ENCODE data around the gene NRXN2. TPM values are rescaled to one million over a fixed set of nuclear protein-coding genes. Genes with fewer than 3 reads are reported as not detected.

NRXN2 gene
- total RNA-seq, 1 donor from 2014 or later = not detected

DNA sequence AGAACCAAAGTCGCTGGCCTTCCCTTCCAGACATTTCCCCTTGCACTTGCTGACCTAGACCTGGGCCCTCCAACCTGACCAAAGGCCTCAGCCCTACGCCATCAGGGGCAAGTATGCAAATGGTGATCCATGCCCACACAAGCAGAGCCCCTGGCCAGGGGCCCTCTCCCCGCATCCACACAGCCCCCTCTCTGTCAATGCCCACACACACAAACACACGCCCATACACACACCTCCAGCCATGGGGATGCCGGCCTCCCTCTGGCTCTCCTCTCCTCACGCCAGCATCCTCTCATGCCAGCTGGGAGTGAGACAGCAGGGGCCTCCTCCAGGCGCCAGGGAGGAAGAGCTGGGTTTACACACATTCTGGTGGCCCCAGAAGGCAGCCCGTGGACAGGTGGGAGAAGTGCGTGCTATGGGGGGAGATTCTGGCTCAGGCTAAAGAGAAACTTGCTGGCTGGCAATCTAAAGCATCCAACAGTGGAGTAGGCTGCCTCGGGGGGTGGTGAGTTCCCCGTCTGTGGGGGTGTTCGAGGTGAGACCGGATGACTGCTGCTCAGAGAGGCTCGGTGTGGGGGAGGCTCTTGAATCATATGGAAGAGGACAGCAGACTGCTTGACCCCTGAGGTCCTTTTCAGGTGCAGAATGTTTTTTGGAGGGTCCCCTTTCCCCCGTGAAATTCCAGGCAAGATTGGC, 4.8 kb downstream of the NRXN2 start:
- TF ChIP-seq, protein P1, sequence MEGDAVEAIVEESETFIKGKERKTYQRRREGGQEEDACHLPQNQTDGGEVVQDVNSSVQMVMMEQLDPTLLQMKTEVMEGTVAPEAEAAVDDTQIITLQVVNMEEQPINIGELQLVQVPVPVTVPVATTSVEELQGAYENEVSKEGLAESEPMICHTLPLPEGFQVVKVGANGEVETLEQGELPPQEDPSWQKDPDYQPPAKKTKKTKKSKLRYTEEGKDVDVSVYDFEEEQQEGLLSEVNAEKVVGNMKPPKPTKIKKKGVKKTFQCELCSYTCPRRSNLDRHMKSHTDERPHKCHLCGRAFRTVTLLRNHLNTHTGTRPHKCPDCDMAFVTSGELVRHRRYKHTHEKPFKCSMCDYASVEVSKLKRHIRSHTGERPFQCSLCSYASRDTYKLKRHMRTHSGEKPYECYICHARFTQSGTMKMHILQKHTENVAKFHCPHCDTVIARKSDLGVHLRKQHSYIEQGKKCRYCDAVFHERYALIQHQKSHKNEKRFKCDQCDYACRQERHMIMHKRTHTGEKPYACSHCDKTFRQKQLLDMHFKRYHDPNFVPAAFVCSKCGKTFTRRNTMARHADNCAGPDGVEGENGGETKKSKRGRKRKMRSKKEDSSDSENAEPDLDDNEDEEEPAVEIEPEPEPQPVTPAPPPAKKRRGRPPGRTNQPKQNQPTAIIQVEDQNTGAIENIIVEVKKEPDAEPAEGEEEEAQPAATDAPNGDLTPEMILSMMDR (IDR thresholded peaks at IDR 0.05; ENCODE audit: insufficient read depth, low read length, severe bottlenecking) = no peak
- Histone ChIP-seq H3K27me3 (ENCODE audit: control insufficient read depth, insufficient read depth, low read length) (peaks cover 39% of the 10 kb centered on the region), H3K4me3 (ENCODE audit: low read depth, low read length) (no peak overlapping the region), H3K36me3 (ENCODE audit: control insufficient read depth, insufficient read depth, low read length) (no peaks in the 10 kb centered on the region)
- no peak for FAIRE-seq
- DNase-seq (ENCODE audit: low read depth) = no peak

DNA sequence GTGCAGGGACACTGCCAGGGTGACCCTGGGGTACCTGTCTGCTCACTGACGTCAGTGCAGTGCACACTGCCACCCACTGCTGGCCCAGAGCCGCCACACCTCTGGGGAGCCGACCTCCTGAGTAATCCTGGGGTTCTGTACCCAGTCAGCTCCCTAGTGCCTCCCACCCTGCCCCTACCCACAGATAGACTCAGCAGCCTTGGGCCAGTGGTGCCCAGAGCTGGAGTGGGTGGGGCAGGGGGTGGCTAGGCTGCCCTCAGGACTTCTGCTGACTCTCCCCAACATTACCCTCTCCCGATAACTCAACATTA, 5.8 kb downstream of the NRXN2 start:
- peaks cover 41% of the 10 kb centered on the region for H3K27me3 ChIP-seq (ENCODE audit: control insufficient read depth, insufficient read depth, low read length)
- H3K4me3 ChIP-seq (ENCODE audit: low read depth, low read length) = no peak overlapping the region
- TF ChIP-seq, protein P1 (IDR thresholded peaks at IDR 0.05; ENCODE audit: insufficient read depth, low read length, severe bottlenecking) = no peak
- H3K36me3 ChIP-seq (ENCODE audit: control insufficient read depth, insufficient read depth, low read length) = no peaks in the 10 kb centered on the region
- FAIRE-seq (no peak), DNase-seq (ENCODE audit: low read depth) (no peak)

DNA sequence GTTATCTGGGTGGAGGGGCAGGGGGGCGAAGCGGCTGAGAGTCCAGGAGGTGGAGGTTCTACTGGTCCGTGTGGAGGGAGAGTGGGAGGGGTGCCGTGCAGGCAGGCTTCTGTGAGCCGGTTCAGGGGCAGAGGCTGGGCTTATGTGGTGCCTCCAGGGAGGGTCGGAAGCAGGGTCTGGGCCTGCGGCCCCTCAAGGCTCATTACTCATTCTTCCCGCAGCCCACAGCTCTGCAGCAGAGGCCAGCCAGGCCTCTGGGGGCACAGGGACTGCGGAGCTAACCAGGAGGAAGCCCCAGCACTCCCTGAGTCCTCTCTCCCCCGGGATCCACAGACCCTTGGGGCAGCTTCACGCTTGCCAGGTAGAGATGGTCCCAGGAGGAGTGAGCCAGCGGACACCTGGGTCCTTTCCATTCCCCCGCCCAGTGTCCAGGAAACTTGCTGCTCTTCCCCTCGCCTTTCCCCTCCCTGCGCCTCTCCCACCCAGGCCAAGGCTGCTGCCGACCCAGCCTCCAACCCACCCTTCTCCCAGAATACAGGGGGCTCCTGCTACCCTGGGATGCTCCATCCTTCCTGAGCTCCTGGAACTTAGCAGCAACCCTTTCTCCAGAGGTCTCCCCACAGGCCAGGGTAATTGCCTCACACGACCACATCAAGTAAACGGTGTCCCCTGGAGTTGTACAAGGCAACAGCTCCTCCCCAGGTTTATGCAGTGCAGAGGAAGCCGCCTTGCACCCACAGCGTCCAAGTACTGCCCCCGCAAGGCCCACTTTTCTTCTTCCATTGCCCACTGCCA, 6.3 kb downstream of the NRXN2 start:
- TF ChIP-seq, protein P1 (IDR thresholded peaks at IDR 0.05; ENCODE audit: insufficient read depth, low read length, severe bottlenecking) = no peak
- Histone ChIP-seq H3K4me3 (ENCODE audit: low read depth, low read length) (no peak overlapping the region), H3K27me3 (ENCODE audit: control insufficient read depth, insufficient read depth, low read length) (peaks cover 43% of the 10 kb centered on the region), H3K36me3 (ENCODE audit: control insufficient read depth, insufficient read depth, low read length) (no peaks in the 10 kb centered on the region)
- no peak for DNase-seq (ENCODE audit: low read depth)
- no peak for FAIRE-seq

DNA sequence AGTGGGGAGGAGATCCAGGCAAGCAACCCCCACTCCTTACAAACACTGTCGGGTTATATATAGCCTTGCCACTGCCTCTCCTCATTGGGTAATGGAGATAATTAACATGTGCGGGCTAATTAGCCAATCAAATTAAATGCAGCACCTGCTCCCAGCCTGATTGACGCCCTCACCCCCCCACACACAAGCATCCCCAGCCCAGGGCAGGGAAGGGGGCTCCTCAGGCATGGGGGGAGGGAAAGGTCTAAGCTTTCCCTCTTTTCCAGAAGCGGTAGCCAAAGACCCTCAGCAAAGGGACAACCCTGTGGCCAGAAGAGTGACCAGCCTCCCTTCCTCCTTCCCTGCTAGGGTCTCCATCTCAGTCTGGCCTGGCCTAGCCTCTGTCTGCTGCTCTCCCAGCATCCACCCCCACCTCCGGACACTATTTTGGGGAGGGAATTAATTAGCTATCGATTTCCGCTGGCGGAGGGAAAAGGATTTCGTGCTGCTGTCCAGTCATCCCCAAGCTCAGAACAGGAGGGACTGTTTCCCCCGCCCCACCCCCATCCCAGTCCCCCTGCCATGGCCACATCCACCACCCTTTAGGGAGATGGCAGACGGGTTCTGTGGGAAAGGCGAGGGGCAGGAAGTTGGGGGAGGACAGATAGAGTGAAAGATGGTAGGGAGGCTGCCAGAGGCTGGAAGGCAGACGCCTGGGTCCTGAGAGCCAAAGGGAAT, 7.1 kb downstream of the NRXN2 start:
- H3K27me3 ChIP-seq (ENCODE audit: control insufficient read depth, insufficient read depth, low read length) = peaks cover 41% of the 10 kb centered on the region
- no peak overlapping the region for H3K4me3 ChIP-seq (ENCODE audit: low read depth, low read length)
- TF ChIP-seq, protein P1 (IDR thresholded peaks at IDR 0.05; ENCODE audit: insufficient read depth, low read length, severe bottlenecking) = no peak
- no peak for DNase-seq (ENCODE audit: low read depth)
- H3K36me3 ChIP-seq (ENCODE audit: control insufficient read depth, insufficient read depth, low read length) = no peaks in the 10 kb centered on the region
- no peak for FAIRE-seq

DNA sequence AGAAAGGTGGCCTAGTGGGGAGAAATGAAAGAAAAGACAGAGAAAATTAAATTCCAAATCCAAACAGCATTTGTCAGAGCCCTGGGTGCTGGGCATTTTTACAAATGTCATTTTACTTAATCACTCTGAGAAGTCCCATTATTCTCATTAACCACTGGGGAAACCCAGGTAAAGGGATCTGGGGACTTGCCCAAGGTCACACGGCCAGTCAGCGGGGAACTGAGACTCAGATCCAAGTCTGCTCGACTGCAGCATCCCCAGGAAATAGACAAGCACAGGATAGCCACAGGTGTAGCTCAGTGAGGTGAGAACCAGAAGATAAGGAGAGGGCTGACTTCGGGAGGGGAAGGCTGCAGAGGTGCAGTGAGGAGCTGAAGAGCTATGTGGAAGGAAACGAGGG, 7.9 kb downstream of the NRXN2 start:
- FAIRE-seq (no peak), DNase-seq (ENCODE audit: low read depth) (no peak)
- Histone ChIP-seq H3K4me3 (ENCODE audit: low read depth, low read length) (no peak overlapping the region), H3K36me3 (ENCODE audit: control insufficient read depth, insufficient read depth, low read length) (no peaks in the 10 kb centered on the region), H3K27me3 (ENCODE audit: control insufficient read depth, insufficient read depth, low read length) (peaks cover 38% of the 10 kb centered on the region)
- TF ChIP-seq, protein P1 (IDR thresholded peaks at IDR 0.05; ENCODE audit: insufficient read depth, low read length, severe bottlenecking) = no peak

All from bronchial epithelial cell (primary cell).